Glutamatergic neuron (in vitro differentiated cells): Measurements from ENCODE around the gene CD109. TPM values are rescaled to one million over a fixed set of nuclear protein-coding genes. Genes with fewer than 3 reads are reported as not detected.
A peak's percentile ranks its signal among the peaks of the same experiment; 100 is the strongest.

Source experiments
- DNase-seq: peaks from one replicate; pipeline ENCODE4 v3.0.0; 2022
- H3K27ac Mint-ChIP-seq: one replicate; pipeline ENCODE4 v1.8.0; 2020; ENCODE audit warnings: mild to moderate bottlenecking, mixed read lengths, inconsistent platforms; ENCODE audit not compliant: unreplicated experiment
- H3K27me3 Mint-ChIP-seq: one replicate; pipeline ENCODE4 v1.8.0; 2020; ENCODE audit warnings: mild to moderate bottlenecking, moderate library complexity, mixed read lengths, inconsistent platforms; ENCODE audit not compliant: unreplicated experiment
- H3K36me3 Mint-ChIP-seq: one replicate; pipeline ENCODE4 v1.8.0; 2020; ENCODE audit warnings: mild to moderate bottlenecking, mixed read lengths, inconsistent platforms; ENCODE audit not compliant: unreplicated experiment
- H3K4me1 Mint-ChIP-seq: one replicate; pipeline ENCODE4 v1.8.0; 2020; ENCODE audit warnings: mild to moderate bottlenecking, low read depth, mixed read lengths, inconsistent platforms; ENCODE audit not compliant: unreplicated experiment
- H3K4me3 Mint-ChIP-seq: one replicate; pipeline ENCODE4 v1.8.0; 2020; ENCODE audit warnings: mild to moderate bottlenecking, mixed read lengths, inconsistent platforms; ENCODE audit not compliant: unreplicated experiment
- H3K9me3 Mint-ChIP-seq: one replicate; pipeline ENCODE4 v1.8.0; 2020; ENCODE audit warnings: mild to moderate bottlenecking, moderate library complexity, mixed read lengths, inconsistent platforms; ENCODE audit not compliant: unreplicated experiment
- total RNA-seq: library from RNA; stranded (reverse); fragmentation: NEBNext Ultra II Directional; extraction: Animal tissue kit (Norgen Biotek cat#: 25700); gene quantifications from one replicate; pipeline ENCODE4 v1.2.1, GENCODE V29; 2021; ENCODE audit not compliant: unreplicated experiment
- TF ChIP-seq, protein P1 (sequence below): fragments of 200-600 bp; sonication (generic); IDR thresholded peaks from one replicate; pipeline ENCODE4 v1.5.0; 2021; ENCODE audit not compliant: partially characterized antibody, unreplicated experiment

The CD109 gene
- total RNA-seq, 1 donor from 2014 or later = 0.49 TPM

- Mint-ChIP-seq H3K27me3 (peaks cover 7% of the 10 kb centered on the region), H3K4me3 (peak within 1 kb of the TSS; percentile 94), H3K4me1 (peaks cover 4% of the 10 kb centered on the region), H3K9me3 (peaks cover 4% of the 10 kb centered on the region), H3K36me3 (no peaks in the 10 kb centered on the region), H3K27ac (peak within 1 kb of the TSS; percentile 95)
- TF ChIP-seq, protein P1, sequence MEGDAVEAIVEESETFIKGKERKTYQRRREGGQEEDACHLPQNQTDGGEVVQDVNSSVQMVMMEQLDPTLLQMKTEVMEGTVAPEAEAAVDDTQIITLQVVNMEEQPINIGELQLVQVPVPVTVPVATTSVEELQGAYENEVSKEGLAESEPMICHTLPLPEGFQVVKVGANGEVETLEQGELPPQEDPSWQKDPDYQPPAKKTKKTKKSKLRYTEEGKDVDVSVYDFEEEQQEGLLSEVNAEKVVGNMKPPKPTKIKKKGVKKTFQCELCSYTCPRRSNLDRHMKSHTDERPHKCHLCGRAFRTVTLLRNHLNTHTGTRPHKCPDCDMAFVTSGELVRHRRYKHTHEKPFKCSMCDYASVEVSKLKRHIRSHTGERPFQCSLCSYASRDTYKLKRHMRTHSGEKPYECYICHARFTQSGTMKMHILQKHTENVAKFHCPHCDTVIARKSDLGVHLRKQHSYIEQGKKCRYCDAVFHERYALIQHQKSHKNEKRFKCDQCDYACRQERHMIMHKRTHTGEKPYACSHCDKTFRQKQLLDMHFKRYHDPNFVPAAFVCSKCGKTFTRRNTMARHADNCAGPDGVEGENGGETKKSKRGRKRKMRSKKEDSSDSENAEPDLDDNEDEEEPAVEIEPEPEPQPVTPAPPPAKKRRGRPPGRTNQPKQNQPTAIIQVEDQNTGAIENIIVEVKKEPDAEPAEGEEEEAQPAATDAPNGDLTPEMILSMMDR = no peak
- DNase-seq = peak; percentile 94
Observed at GRCh38 chr6:73653571-73654424, 42.2 kb upstream of the CD109 start, which contains the start of gene SLC17A5. Gene SLC17A5, minus strand, starts transcription at chr6:73653992. Its CDS starts 106 bp downstream, at chr6:73653886.

DNA sequence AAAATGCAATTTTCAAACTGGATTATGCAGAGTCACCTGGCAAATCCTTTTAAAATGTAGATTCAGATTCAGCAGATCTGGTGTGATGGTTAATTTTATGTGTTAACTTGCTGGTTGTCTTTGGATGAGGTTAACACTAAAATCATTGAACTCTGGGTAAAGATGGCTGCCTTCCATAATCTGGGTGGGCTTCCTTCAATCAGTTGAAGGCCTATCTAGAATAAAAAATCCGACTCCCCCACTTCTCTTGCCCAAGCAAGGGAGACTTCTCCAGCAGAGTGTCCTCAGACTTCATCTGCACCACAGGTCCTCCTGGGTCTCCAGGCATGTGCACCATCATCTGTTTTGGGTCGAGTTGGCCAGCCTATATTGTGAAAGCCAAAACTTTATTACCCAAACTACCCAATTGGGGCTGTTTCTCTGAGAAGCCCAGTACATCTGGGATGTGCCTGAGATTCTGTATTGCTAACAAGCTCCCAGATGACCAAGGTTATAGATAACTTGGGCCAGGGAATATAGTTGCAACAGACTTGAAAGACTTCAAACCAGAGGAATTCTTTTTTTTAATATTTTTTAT lies 40.6 kb upstream of the CD109 start:
- DNase-seq = no peak
- Mint-ChIP-seq H3K27ac (no peak overlapping the region), H3K4me3 (peak overlapping the region; percentile 28), H3K4me1 (peaks cover 4% of the 10 kb centered on the region), H3K36me3 (no peaks in the 10 kb centered on the region), H3K27me3 (peaks cover 7% of the 10 kb centered on the region), H3K9me3 (peaks cover 2% of the 10 kb centered on the region)
- TF ChIP-seq, protein P1 = no peak

- no peak overlapping the region for H3K4me3 Mint-ChIP-seq
- H3K27ac Mint-ChIP-seq = no peak overlapping the region
- H3K27me3 Mint-ChIP-seq = peaks cover 7% of the 10 kb centered on the region
Observed at GRCh38 chr6:73656531-73657145, 39.4 kb upstream of the CD109 start.

GRCh38 chr6:73657201-73657600 lies 38.8 kb upstream of the CD109 start:
- TF ChIP-seq, protein P1 = no peak
- H3K36me3 Mint-ChIP-seq = no peaks in the 10 kb centered on the region
- H3K27me3 Mint-ChIP-seq = peaks cover 7% of the 10 kb centered on the region
- H3K9me3 Mint-ChIP-seq = peaks cover 2% of the 10 kb centered on the region
- no peak overlapping the region for H3K27ac Mint-ChIP-seq
- no peak overlapping the region for H3K4me3 Mint-ChIP-seq
- DNase-seq = no peak
- peaks cover 2% of the 10 kb centered on the region for H3K4me1 Mint-ChIP-seq

More at GRCh38 chr6:73656531-73657145, 39.4 kb upstream of the CD109 start:
- DNase-seq = no peak
- TF ChIP-seq, protein P1 = no peak
- no peaks in the 10 kb centered on the region for H3K36me3 Mint-ChIP-seq
- H3K4me1 Mint-ChIP-seq = peaks cover 2% of the 10 kb centered on the region
- peaks cover 2% of the 10 kb centered on the region for H3K9me3 Mint-ChIP-seq
